GM12878 (cell line): ENCODE results near the gene COA1. TPM values are rescaled to one million over a fixed set of nuclear protein-coding genes. Genes with fewer than 3 reads are reported as not detected.
A peak's percentile ranks its signal among the peaks of the same experiment; 100 is the strongest.

Experiments used
- ATAC-seq: fragments of 200-7000 bp; cut with Tn5 transposase; 3 replicates; pipeline ENCODE4 v1.9.1; 2020; ENCODE audit warnings: mild to moderate bottlenecking, moderate library complexity
- BruUV-seq: library from RNA; stranded (reverse); fragments of 400-500 nt; replicated peaks from 2 replicates; lab custom pipeline; 2021; lab: Mats Ljungman, UMichigan
- CTCF ChIA-PET: fragments of 300-600 bp; sonication (Branson Sonifier 250); formaldehyde crosslinking; extraction: SDS; loops from one replicate; lab custom pipeline; 2021; ENCODE audit warnings: inconsistent platforms; lab: Yijun Ruan, JAX
- POLR2A ChIA-PET: fragments of 350-600 bp; formaldehyde crosslinking; extraction: SDS; loops from one replicate; lab custom pipeline; 2021; ENCODE audit warnings: inconsistent platforms; lab: Charles Lee
- RAD21 ChIA-PET: fragments of 300-600 bp; sonication (Branson Sonifier 250); formaldehyde crosslinking; loops from one replicate; lab custom pipeline; 2023; ENCODE audit warnings: antibody characterized with exemption; ENCODE audit not compliant: unreplicated experiment; lab: Charles Lee
- SMC1A ChIA-PET: fragments of 300-600 bp; sonication (Branson Sonifier 250); formaldehyde crosslinking; loops from one replicate; lab custom pipeline; 2023; ENCODE audit not compliant: unreplicated experiment, uncharacterized antibody; lab: Charles Lee
- DNase-seq: peaks from one replicate; pipeline ENCODE4 v3.0.0-alpha.2; 2011; ENCODE audit warnings: low read depth, low spot score
- FAIRE-seq: peaks from 3 replicates; lab custom pipeline; 2011; peaks lifted over from hg19 to GRCh38; lab: Jason Lieb, UNC
- H2AFZ ChIP-seq: 2 replicates; pipeline ENCODE4 v1.6.0; 2011; ENCODE audit warnings: low read depth, low read length, control low read depth; ENCODE audit not compliant: control insufficient read depth
- H3K27ac ChIP-seq: 2 replicates; pipeline ENCODE4 v1.5.1; 2011; ENCODE audit warnings: control low read depth; ENCODE audit not compliant: control insufficient read depth, insufficient read depth
- H3K27me3 ChIP-seq, 2 experiments: replicated peaks in 1 of 2; 2 replicates each; pipeline versions ENCODE4 v1.6.0 to v1.6.1; 2011; ENCODE audit warnings: low read length in 1 of 2; ENCODE audit not compliant: control insufficient read depth in 2 of 2, insufficient read depth in 2 of 2
- H3K36me3 ChIP-seq, 2 experiments: 2 replicates each; pipeline ENCODE4 v1.5.1; 2011; ENCODE audit warnings: low read length in 1 of 2; ENCODE audit not compliant: control insufficient read depth in 2 of 2, insufficient read depth in 2 of 2
- H3K4me1 ChIP-seq: 2 replicates; pipeline ENCODE4 v1.6.1; 2011; ENCODE audit warnings: mild to moderate bottlenecking, low read length, moderate library complexity, mixed read lengths; ENCODE audit not compliant: control insufficient read depth, insufficient read depth
- H3K4me2 ChIP-seq: 2 replicates; pipeline ENCODE4 v1.6.0; 2011; ENCODE audit warnings: control low read depth; ENCODE audit not compliant: control insufficient read depth, insufficient read depth
- H3K4me3 ChIP-seq: fragments of 200-600 bp; sonication (generic); 2 replicates; pipeline ENCODE4 v1.5.1; 2016
- H3K79me2 ChIP-seq: 2 replicates; pipeline ENCODE4 v1.6.0; 2011; ENCODE audit warnings: low read length; ENCODE audit not compliant: control insufficient read depth, insufficient read depth
- H3K9ac ChIP-seq: 2 replicates; pipeline ENCODE4 v1.8.0; 2011; ENCODE audit warnings: low read length, control low read depth, mixed read lengths; ENCODE audit not compliant: control insufficient read depth, insufficient read depth
- H3K9me3 ChIP-seq: replicated peaks from 3 replicates; pipeline ENCODE4 v1.5.1; 2011; ENCODE audit warnings: mild to moderate bottlenecking, low read length; ENCODE audit not compliant: control insufficient read depth, insufficient read depth
- H4K20me1 ChIP-seq: 2 replicates; pipeline ENCODE4 v1.6.0; 2011; ENCODE audit not compliant: control insufficient read depth, insufficient read depth
- ATF7 ChIP-seq: fragments of 450-650 bp; IDR thresholded peaks from 2 replicates; pipeline ENCODE4 v1.6.1; 2016; ENCODE audit warnings: low read depth, mild to moderate bottlenecking
- EZH2 ChIP-seq: IDR thresholded peaks from 2 replicates; pipeline ENCODE4 v1.6.1; 2012; ENCODE audit warnings: low read depth, mild to moderate bottlenecking, control low read depth, inconsistent platforms, low read length, borderline replicate concordance; ENCODE audit not compliant: control insufficient read depth
- MEF2B ChIP-seq: fragments of 450-650 bp; IDR thresholded peaks from 2 replicates; pipeline ENCODE4 v1.6.1; 2018; ENCODE audit warnings: mild to moderate bottlenecking, moderate library complexity; ENCODE audit not compliant: partially characterized antibody, poor library complexity, severe bottlenecking
- MYB ChIP-seq: fragments of 150-350 bp; IDR thresholded peaks from 2 replicates; pipeline ENCODE4 v1.6.1; 2014; ENCODE audit warnings: mild to moderate bottlenecking, low read depth, low read length, borderline replicate concordance
- STAT1 ChIP-seq: fragments of 450-650 bp; conservative IDR thresholded peaks from 2 replicates; pipeline ENCODE4 v1.6.1; 2014; ENCODE audit warnings: antibody characterized with exemption, mild to moderate bottlenecking
- ZNF24 ChIP-seq: fragments of 450-650 bp; IDR thresholded peaks from 2 replicates; pipeline ENCODE4 v1.6.1; 2017; ENCODE audit warnings: antibody characterized with exemption, mild to moderate bottlenecking
- WGBS: methylation state at CpG from one replicate; pipeline ENCODE4 v1.1.6; 2016; ENCODE audit warnings: low lambda C conversion rate; ENCODE audit not compliant: insufficient replicate concordance, insufficient coverage; ENCODE audit errors: missing lambda C conversion rate; 5-methylcytosine and 5-hydroxymethylcytosine counted together
- in situ Hi-C: fragments of 300-500 bp; cut with MboI; formaldehyde crosslinking; loops from 9 replicates; pipeline ENCODE4 v1.14.3; 2018; ENCODE audit warnings: mixed read lengths
- intact Hi-C: fragments of 100-400 bp; cut with micrococcal nuclease; formaldehyde crosslinking; loops from one replicate; pipeline ENCODE4 v1.14.2; 2022; ENCODE audit not compliant: unreplicated experiment
- polyA plus RNA-seq, 11 experiments: library from polyadenylated mRNA; depleted of rRNA in 4 of 11; unstranded in 6 of 11; stranded (reverse) in 5 of 11; fragments of >200 nt; fragmentation: Nextera tagmentation in 4 of 11; fragmentation: Illumina TruSeq in 1 of 11; extraction: Ambion mirVana in 4 of 11; extraction: Trizol in 1 of 11; gene quantifications; 1 replicate in 1 of 11; 2 replicates in 10 of 11; pipeline versions ENCODE4 v1.2.1 to v1.2.3, GENCODE V29; 2011 to 2016; ENCODE audit warnings: inconsistent platforms in 2 of 11, missing spikeins in 2 of 11, low read depth in 1 of 11
- total RNA-seq, 4 experiments: library from RNA; depleted of rRNA in 3 of 4; stranded (reverse); fragments of >200 nt in 3 of 4; fragmentation: Illumina TruSeq in 1 of 4; extraction: Trizol in 1 of 4; gene quantifications; 2 replicates each; pipeline versions ENCODE4 v1.2.1 to v1.2.3, GENCODE V29; 2013 to 2021
- TF ChIP-seq, protein P1 (sequence below): fragments of 150-350 bp; IDR thresholded peaks from 2 replicates; pipeline ENCODE4 v1.6.1; 2016; ENCODE audit warnings: low read depth, low read length
- TF ChIP-seq, protein P2 (sequence below): fragments of 450-650 bp; IDR thresholded peaks from 2 replicates; pipeline ENCODE4 v1.6.1; 2017; ENCODE audit warnings: mild to moderate bottlenecking
- TF ChIP-seq, protein P3 (sequence below): fragments of 150-350 bp; IDR thresholded peaks from 2 replicates; pipeline ENCODE4 v1.6.1; 2014; ENCODE audit warnings: mild to moderate bottlenecking, low read depth, low read length
- TF ChIP-seq, protein P4 (sequence below): fragments of 450-650 bp; IDR thresholded peaks from 2 replicates; pipeline ENCODE4 v1.6.1; 2017; ENCODE audit warnings: mild to moderate bottlenecking, moderate library complexity

Gene COA1
- total and polyA plus RNA-seq, 10 of the 15 experiments (the other 5 are each of a cell fraction or from before 2014, with no cell fraction given), result 83.1 to 258 (median 111) TPM

DNA sequence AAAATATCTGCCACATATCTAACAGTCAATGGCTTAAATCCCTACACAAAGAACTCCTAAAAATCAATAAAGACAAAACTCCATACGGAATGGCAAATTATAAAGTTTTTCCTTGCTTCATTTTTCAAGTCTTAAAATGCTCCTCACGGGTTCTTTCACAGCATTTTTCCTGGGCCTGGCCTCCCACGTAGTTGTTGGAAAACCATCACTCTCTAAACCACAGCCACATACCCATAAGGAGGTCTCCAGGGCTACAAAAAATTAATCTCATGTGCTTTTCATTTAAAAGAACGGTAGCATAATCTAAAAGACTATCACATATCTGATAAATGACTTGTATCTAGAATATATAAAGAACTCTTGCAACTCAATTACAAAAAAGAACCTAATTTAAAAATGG is 2.9 kb downstream of the COA1 start (continued):
- TF ChIP-seq, protein P1, sequence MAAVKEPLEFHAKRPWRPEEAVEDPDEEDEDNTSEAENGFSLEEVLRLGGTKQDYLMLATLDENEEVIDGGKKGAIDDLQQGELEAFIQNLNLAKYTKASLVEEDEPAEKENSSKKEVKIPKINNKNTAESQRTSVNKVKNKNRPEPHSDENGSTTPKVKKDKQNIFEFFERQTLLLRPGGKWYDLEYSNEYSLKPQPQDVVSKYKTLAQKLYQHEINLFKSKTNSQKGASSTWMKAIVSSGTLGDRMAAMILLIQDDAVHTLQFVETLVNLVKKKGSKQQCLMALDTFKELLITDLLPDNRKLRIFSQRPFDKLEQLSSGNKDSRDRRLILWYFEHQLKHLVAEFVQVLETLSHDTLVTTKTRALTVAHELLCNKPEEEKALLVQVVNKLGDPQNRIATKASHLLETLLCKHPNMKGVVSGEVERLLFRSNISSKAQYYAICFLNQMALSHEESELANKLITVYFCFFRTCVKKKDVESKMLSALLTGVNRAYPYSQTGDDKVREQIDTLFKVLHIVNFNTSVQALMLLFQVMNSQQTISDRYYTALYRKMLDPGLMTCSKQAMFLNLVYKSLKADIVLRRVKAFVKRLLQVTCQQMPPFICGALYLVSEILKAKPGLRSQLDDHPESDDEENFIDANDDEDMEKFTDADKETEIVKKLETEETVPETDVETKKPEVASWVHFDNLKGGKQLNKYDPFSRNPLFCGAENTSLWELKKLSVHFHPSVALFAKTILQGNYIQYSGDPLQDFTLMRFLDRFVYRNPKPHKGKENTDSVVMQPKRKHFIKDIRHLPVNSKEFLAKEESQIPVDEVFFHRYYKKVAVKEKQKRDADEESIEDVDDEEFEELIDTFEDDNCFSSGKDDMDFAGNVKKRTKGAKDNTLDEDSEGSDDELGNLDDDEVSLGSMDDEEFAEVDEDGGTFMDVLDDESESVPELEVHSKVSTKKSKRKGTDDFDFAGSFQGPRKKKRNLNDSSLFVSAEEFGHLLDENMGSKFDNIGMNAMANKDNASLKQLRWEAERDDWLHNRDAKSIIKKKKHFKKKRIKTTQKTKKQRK, result no peak
- TF ChIP-seq ZNF24, result no peak

DNA sequence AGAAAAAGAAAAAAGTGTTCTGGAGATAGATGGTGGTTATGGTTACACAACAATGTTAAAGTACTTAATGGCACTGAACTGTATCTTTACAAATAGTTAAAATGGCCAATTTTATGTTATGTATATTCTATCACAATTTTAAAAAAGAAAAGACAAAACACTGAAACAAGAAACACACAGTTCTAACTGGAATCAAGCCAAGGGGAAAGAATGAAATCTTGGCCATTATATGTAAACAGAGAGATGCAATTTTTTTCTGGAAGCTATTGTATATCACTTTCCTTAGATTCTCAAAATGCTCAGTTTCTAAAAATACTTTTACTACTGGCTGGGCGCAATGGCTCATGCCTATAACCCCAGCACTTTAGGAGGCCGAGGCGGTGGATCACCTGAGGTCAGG is 4.1 kb downstream of the COA1 start:
- intact Hi-C loops (loop anchor here (5.0 to 10.0 kb wide), 3 partner anchors 37 to 790 kb away; partner anchors contain the start of genes MRPL32 and PSMA2), in situ Hi-C loops (loop anchor here (10.0 kb wide), 1 partner anchor 790 kb away; the partner anchor contains the start of genes MRPL32 and PSMA2)
- 97% methylated on average over 3 of the region's 3 CpGs for WGBS
- TF ChIP-seq, protein P2, sequence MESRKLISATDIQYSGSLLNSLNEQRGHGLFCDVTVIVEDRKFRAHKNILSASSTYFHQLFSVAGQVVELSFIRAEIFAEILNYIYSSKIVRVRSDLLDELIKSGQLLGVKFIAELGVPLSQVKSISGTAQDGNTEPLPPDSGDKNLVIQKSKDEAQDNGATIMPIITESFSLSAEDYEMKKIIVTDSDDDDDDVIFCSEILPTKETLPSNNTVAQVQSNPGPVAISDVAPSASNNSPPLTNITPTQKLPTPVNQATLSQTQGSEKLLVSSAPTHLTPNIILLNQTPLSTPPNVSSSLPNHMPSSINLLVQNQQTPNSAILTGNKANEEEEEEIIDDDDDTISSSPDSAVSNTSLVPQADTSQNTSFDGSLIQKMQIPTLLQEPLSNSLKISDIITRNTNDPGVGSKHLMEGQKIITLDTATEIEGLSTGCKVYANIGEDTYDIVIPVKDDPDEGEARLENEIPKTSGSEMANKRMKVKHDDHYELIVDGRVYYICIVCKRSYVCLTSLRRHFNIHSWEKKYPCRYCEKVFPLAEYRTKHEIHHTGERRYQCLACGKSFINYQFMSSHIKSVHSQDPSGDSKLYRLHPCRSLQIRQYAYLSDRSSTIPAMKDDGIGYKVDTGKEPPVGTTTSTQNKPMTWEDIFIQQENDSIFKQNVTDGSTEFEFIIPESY, result no peak
- TF ChIP-seq, protein P3, sequence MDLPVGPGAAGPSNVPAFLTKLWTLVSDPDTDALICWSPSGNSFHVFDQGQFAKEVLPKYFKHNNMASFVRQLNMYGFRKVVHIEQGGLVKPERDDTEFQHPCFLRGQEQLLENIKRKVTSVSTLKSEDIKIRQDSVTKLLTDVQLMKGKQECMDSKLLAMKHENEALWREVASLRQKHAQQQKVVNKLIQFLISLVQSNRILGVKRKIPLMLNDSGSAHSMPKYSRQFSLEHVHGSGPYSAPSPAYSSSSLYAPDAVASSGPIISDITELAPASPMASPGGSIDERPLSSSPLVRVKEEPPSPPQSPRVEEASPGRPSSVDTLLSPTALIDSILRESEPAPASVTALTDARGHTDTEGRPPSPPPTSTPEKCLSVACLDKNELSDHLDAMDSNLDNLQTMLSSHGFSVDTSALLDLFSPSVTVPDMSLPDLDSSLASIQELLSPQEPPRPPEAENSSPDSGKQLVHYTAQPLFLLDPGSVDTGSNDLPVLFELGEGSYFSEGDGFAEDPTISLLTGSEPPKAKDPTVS, result no peak
- no peak for TF ChIP-seq MYB
- no peak for TF ChIP-seq MEF2B
- TF ChIP-seq ATF7, result no peak
- no peak for TF ChIP-seq EZH2
- TF ChIP-seq, protein P4, sequence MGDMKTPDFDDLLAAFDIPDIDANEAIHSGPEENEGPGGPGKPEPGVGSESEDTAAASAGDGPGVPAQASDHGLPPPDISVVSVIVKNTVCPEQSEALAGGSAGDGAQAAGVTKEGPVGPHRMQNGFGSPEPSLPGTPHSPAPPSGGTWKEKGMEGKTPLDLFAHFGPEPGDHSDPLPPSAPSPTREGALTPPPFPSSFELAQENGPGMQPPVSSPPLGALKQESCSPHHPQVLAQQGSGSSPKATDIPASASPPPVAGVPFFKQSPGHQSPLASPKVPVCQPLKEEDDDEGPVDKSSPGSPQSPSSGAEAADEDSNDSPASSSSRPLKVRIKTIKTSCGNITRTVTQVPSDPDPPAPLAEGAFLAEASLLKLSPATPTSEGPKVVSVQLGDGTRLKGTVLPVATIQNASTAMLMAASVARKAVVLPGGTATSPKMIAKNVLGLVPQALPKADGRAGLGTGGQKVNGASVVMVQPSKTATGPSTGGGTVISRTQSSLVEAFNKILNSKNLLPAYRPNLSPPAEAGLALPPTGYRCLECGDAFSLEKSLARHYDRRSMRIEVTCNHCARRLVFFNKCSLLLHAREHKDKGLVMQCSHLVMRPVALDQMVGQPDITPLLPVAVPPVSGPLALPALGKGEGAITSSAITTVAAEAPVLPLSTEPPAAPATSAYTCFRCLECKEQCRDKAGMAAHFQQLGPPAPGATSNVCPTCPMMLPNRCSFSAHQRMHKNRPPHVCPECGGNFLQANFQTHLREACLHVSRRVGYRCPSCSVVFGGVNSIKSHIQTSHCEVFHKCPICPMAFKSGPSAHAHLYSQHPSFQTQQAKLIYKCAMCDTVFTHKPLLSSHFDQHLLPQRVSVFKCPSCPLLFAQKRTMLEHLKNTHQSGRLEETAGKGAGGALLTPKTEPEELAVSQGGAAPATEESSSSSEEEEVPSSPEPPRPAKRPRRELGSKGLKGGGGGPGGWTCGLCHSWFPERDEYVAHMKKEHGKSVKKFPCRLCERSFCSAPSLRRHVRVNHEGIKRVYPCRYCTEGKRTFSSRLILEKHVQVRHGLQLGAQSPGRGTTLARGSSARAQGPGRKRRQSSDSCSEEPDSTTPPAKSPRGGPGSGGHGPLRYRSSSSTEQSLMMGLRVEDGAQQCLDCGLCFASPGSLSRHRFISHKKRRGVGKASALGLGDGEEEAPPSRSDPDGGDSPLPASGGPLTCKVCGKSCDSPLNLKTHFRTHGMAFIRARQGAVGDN, result no peak
- no peak for TF ChIP-seq STAT1

More for the DNA sequence above, 4.1 kb downstream of the COA1 start:
- BruUV-seq, result no TSS peak
- ChIA-PET CTCF (interaction anchor here (1.3 to 6.2 kb wide), 4 partner anchors 25 to 143 kb away, joined by 4 to 84 read pairs (median 8); partner anchors contain the start of gene STK17A), RAD21 (interaction anchor here (1.1 to 1.2 kb wide), 3 partner anchors 113 to 143 kb away, joined by 3 to 5 read pairs (median 4); partner anchors contain the start of gene STK17A), POLR2A (interaction anchor here (1.4 kb wide), 1 partner anchor 30 kb away, joined by 3 read pairs; no protein-coding TSS in a partner anchor), SMC1A (interaction anchor here (0.7 to 1.5 kb wide), 10 partner anchors 25 to 142 kb away, joined by 3 to 8 read pairs (median 3); partner anchors contain the start of gene STK17A)
- Histone ChIP-seq H3K79me2 (peaks cover 91% of the 10 kb centered on the region), H2AFZ (no peak overlapping the region), H3K4me3 (no peak overlapping the region), H4K20me1 (no peaks in the 10 kb centered on the region; the same call in 1 of the 2 replicates), H3K4me2 (peak overlapping the region; percentile 18; the same call in 1 of the 2 replicates), H3K36me3 (no peaks in the 10 kb centered on the region; a peak in 1 of 4 replicates), H3K27ac (no peak overlapping the region), H3K4me1 (no peaks in the 10 kb centered on the region), H3K27me3 (no peaks in the 10 kb centered on the region), H3K9ac (no peak overlapping the region), H3K9me3 (peaks cover 2% of the 10 kb centered on the region; the same call in 2 of the 3 replicates)
- ATAC-seq (no peak), FAIRE-seq (no peak), DNase-seq (no peak)
